OCI-LY3 (cell line): ENCODE data around the gene PSMG1.

ENCODE experiments used
- CTCF ChIP-seq: fragments of 200-600, 300-600 bp; sonication (generic); IDR thresholded peaks from 2 replicates; pipeline ENCODE4 v1.5.1; 2014; ENCODE audit warnings: antibody characterized with exemption, low read length, low read depth
- EZH2phosphoT487 ChIP-seq: fragments of 200-600 bp; shearing (Covaris generic); IDR thresholded peaks from 2 replicates; pipeline ENCODE4 v1.6.1; 2018; ENCODE audit warnings: antibody characterized with exemption, mixed run types, low read depth

DNA sequence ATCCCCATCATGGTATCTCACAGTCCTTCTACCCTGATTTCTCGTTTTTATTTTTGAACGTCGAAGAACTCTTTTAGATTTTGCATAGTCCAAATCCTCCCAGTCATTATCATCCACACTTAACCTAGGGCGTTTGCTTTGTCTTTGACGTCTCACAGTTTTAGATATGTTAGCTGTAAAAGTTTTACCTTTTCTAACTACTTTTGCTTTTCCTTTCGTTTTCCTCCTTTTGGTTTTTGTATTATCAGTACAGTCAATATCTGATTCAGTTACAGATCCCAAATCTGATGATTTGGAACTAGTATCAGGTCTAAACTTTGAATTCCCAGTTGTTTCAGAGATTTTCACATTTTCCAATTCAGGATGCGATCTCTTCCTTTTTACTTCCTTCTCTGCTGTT is 13.1 kb upstream of the PSMG1 start:
- no peak for TF ChIP-seq CTCF
- no peak for TF ChIP-seq EZH2phosphoT487
